HepG2 (cell line): Measurements from ENCODE around the gene MMP10. TPM values are rescaled to one million over a fixed set of nuclear protein-coding genes. Genes with fewer than 3 reads are reported as not detected.

Experiments
- ATAC-seq: fragments of 200-7000 bp; cut with Tn5 transposase; 3 replicates; pipeline ENCODE4 v1.9.1; 2020; ENCODE audit warnings: mild to moderate bottlenecking, moderate library complexity
- BruUV-seq: library from RNA; stranded (reverse); fragments of 400-500 nt; replicated peaks from 2 replicates; lab custom pipeline; 2021; lab: Mats Ljungman, UMichigan
- CTCF ChIA-PET: fragments of 300-600 bp; formaldehyde crosslinking; extraction: SDS; loops from one replicate; lab custom pipeline; 2021; ENCODE audit warnings: low total read pairs, inconsistent platforms, low intra/inter-chr PET ratio; lab: Yijun Ruan, JAX
- POLR2A ChIA-PET: fragments of 350-600 bp; sonication (Branson Sonifier 250); formaldehyde crosslinking; loops from one replicate; lab custom pipeline; 2020; ENCODE audit warnings: antibody characterized with exemption, inconsistent platforms; lab: Yijun Ruan, JAX
- DNase-seq: peaks from one replicate; pipeline ENCODE4 v3.0.0-alpha.2; 2015; ENCODE audit warnings: low spot score
- FAIRE-seq: peaks from 3 replicates; lab custom pipeline; 2011; peaks lifted over from hg19 to GRCh38; lab: Jason Lieb, UNC
- H2AFZ ChIP-seq: one replicate; pipeline ENCODE4 v1.6.1; 2011; ENCODE audit warnings: low read length, inconsistent platforms
- H3K27ac ChIP-seq: fragments of 300-600 bp; 3 replicates; pipeline ENCODE4 v1.8.0; 2011; ENCODE audit warnings: mixed run types, mild to moderate bottlenecking, mixed read lengths, low read length, inconsistent platforms; ENCODE audit not compliant: insufficient read depth; ENCODE audit errors: extremely low read length
- H3K27me3 ChIP-seq, 2 experiments: fragments of 200-600 bp in 1 of 2; 2 replicates in 1 of 2; 3 replicates in 1 of 2; pipeline versions ENCODE4 v1.6.0 to v1.8.0; 2011; ENCODE audit warnings: low read length in 2 of 2, mild to moderate bottlenecking in 2 of 2, moderate library complexity in 2 of 2, inconsistent platforms in 1 of 2; ENCODE audit not compliant: insufficient read depth in 2 of 2, control insufficient read depth in 1 of 2
- H3K36me3 ChIP-seq, 2 experiments: fragments of 200-600 bp in 1 of 2; replicated peaks in 1 of 2; 2 replicates in 1 of 2; 3 replicates in 1 of 2; pipeline versions ENCODE4 v1.5.1 to v1.8.0; 2011; ENCODE audit warnings: low read length in 2 of 2, inconsistent platforms in 1 of 2; ENCODE audit not compliant: insufficient read depth in 2 of 2, control insufficient read depth in 1 of 2
- H3K4me1 ChIP-seq: 2 replicates; pipeline ENCODE4 v1.5.1; 2012; ENCODE audit warnings: low read length, inconsistent platforms; ENCODE audit not compliant: insufficient read depth
- H3K4me2 ChIP-seq: 2 replicates; pipeline ENCODE4 v1.6.0; 2011; ENCODE audit warnings: low read depth, low read length, inconsistent platforms
- H3K4me3 ChIP-seq, 3 experiments: fragments of 200-600 bp in 1 of 3; sonication (generic), shearing (Covaris generic) in 1 of 3; replicated peaks in 1 of 3; 2 replicates each; pipeline ENCODE4 v1.5.1; 2011 to 2016; ENCODE audit warnings: low read length in 3 of 3, inconsistent platforms in 2 of 3, low read depth in 2 of 3, mild to moderate bottlenecking in 2 of 3, control low read depth in 1 of 3, mixed read lengths in 1 of 3; ENCODE audit not compliant: insufficient read depth in 1 of 3
- H3K79me2 ChIP-seq: one replicate; pipeline ENCODE4 v1.6.1; 2011; ENCODE audit warnings: low read length, inconsistent platforms; ENCODE audit not compliant: insufficient read depth
- H3K9ac ChIP-seq: 2 replicates; pipeline ENCODE4 v1.6.0; 2011; ENCODE audit warnings: mild to moderate bottlenecking, low read depth, low read length, inconsistent platforms; ENCODE audit not compliant: insufficient read depth
- H3K9me3 ChIP-seq: 2 replicates; pipeline ENCODE4 v1.5.1; 2012; ENCODE audit warnings: mild to moderate bottlenecking, low read length
- H4K20me1 ChIP-seq: 2 replicates; pipeline ENCODE4 v1.6.0; 2011; ENCODE audit warnings: inconsistent platforms, mild to moderate bottlenecking, low read length, moderate library complexity; ENCODE audit not compliant: insufficient read depth
- DR1 ChIP-seq: sonication (generic); formaldehyde crosslinking; IDR thresholded peaks from 2 replicates; pipeline ENCODE4 v1.8.0; 2021; ENCODE audit warnings: mild to moderate bottlenecking, missing genetic modification reagents, inconsistent platforms
- NCOA1 ChIP-seq: sonication (generic); formaldehyde crosslinking; IDR thresholded peaks from 2 replicates; pipeline ENCODE4 v1.9.0; 2021; ENCODE audit warnings: missing genetic modification reagents
- ONECUT2 ChIP-seq: sonication (generic); formaldehyde crosslinking; IDR thresholded peaks from 2 replicates; pipeline ENCODE4 v1.4.0; 2020; ENCODE audit warnings: missing genetic modification reagents
- PATZ1 ChIP-seq: sonication (generic); formaldehyde crosslinking; IDR thresholded peaks from 2 replicates; pipeline ENCODE4 v1.4.0; 2020; ENCODE audit warnings: missing genetic modification reagents
- SSRP1 ChIP-seq: IDR thresholded peaks from 2 replicates; pipeline ENCODE4 v1.6.1; 2016; ENCODE audit warnings: control low read depth
- TBX3 ChIP-seq: fragments of 450-650 bp; IDR thresholded peaks from 2 replicates; pipeline ENCODE4 v1.6.1; 2017; ENCODE audit warnings: antibody characterized with exemption, mild to moderate bottlenecking, inconsistent platforms, borderline replicate concordance
- ZIK1 ChIP-seq: sonication (generic); formaldehyde crosslinking; IDR thresholded peaks from 2 replicates; pipeline ENCODE4 v1.5.0; 2020; ENCODE audit warnings: mild to moderate bottlenecking, low read depth, missing genetic modification reagents, borderline replicate concordance
- ZNF280D ChIP-seq: sonication (generic); formaldehyde crosslinking; IDR thresholded peaks from 2 replicates; pipeline ENCODE4 v1.5.1; 2020; ENCODE audit warnings: mild to moderate bottlenecking, missing genetic modification reagents
- ZNF432 ChIP-seq: sonication (generic); formaldehyde crosslinking; IDR thresholded peaks from 2 replicates; pipeline ENCODE4 v1.5.0; 2020; ENCODE audit warnings: missing genetic modification reagents, mild to moderate bottlenecking, borderline replicate concordance
- ZNF441 ChIP-seq: sonication (generic); formaldehyde crosslinking; IDR thresholded peaks from 2 replicates; pipeline ENCODE4 v1.7.0; 2021; ENCODE audit warnings: missing genetic modification reagents, borderline replicate concordance
- ZNF674 ChIP-seq: sonication (generic); formaldehyde crosslinking; IDR thresholded peaks from 2 replicates; pipeline ENCODE4 v1.5.0; 2020; ENCODE audit warnings: low read depth, mild to moderate bottlenecking, missing genetic modification reagents
- ZNF720 ChIP-seq: sonication (generic); formaldehyde crosslinking; IDR thresholded peaks from 2 replicates; pipeline ENCODE4 v1.4.0; 2020; ENCODE audit warnings: missing genetic modification reagents
- ZNF780A ChIP-seq: sonication (generic); formaldehyde crosslinking; IDR thresholded peaks from 2 replicates; pipeline ENCODE4 v1.8.0; 2022; ENCODE audit warnings: mild to moderate bottlenecking, missing genetic modification reagents, moderate library complexity
- ZNF788 ChIP-seq: sonication (generic); formaldehyde crosslinking; IDR thresholded peaks from 2 replicates; pipeline ENCODE4 v1.5.0; 2020; ENCODE audit warnings: mild to moderate bottlenecking, missing genetic modification reagents, borderline replicate concordance
- in situ Hi-C: cut with HindIII; loops from 2 replicates; pipeline ENCODE4 v1.10.0; 2017; ENCODE audit warnings: low pct_unique_long_range_greater_than_20kb; ENCODE audit not compliant: extremely low pct_ligation_motif_present
- intact Hi-C: fragments of 100-400 bp; cut with micrococcal nuclease; formaldehyde crosslinking; loops from one replicate; pipeline ENCODE4 v1.10.0; 2022; ENCODE audit not compliant: unreplicated experiment
- polyA plus RNA-seq, 8 experiments: library from polyadenylated mRNA; depleted of rRNA in 3 of 8; stranded (reverse) in 7 of 8; unstranded in 1 of 8; fragments of >200 nt; fragmentation: Illumina TruSeq in 4 of 8; extraction: Trizol in 4 of 8; gene quantifications; 2 replicates each; pipeline versions ENCODE4 v1.2.1 to v1.2.3, GENCODE V29; 2011 to 2016; ENCODE audit warnings: low read depth in 4 of 8, missing spikeins in 1 of 8, mixed read lengths in 1 of 8; ENCODE audit not compliant: insufficient read depth in 1 of 8
- total RNA-seq, 5 experiments: library from RNA; depleted of rRNA; stranded (reverse); fragments of >200 nt; fragmentation: Illumina TruSeq; extraction: Trizol; gene quantifications; 2 replicates each; pipeline ENCODE4 v1.2.3, GENCODE V29; 2016; ENCODE audit warnings: low read depth in 1 of 5
- TF ChIP-seq, protein P1 (sequence below): sonication (generic); formaldehyde crosslinking; IDR thresholded peaks from 2 replicates; pipeline ENCODE4 v1.8.1; 2023; ENCODE audit warnings: missing genetic modification reagents, inconsistent platforms, borderline replicate concordance
- TF ChIP-seq, protein P2 (sequence below): sonication (generic); formaldehyde crosslinking; IDR thresholded peaks from 2 replicates; pipeline ENCODE4 v1.4.0; 2020; ENCODE audit warnings: low read depth, mild to moderate bottlenecking, missing genetic modification reagents
- TF ChIP-seq, protein P3 (sequence below): sonication (generic); formaldehyde crosslinking; conservative IDR thresholded peaks from 2 replicates; pipeline ENCODE4 v1.8.1; 2023; ENCODE audit warnings: missing genetic modification reagents

Gene MMP10
- total and polyA plus RNA-seq, 2 of the 13 experiments (the other 11 are each of a cell fraction or from before 2014, with no cell fraction given) = 0.03 TPM; not detected in 1

DNA sequence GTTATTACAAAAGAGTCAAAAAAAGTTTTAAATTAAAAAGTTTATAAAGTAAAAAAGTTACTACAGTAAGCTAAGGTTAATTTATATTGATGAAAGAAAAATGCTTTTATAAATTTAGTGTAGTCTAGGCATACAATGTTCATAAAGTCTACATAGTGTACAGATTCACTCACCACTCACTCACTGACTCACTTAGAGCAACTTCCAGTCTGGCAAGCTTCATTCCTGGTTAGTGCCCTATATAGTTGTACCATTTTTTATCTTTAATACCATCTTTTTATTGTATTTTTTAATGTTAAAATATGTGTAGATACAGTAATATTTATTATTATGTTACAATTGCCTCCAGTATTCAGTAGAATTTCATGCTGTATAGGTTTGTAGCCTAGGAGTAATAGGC lies 2.6 kb upstream of the MMP10 start:
- Histone ChIP-seq H2AFZ (no peak overlapping the region), H3K4me3 (no peak overlapping the region), H3K79me2 (no peaks in the 10 kb centered on the region), H3K27ac (no peak overlapping the region), H3K36me3 (no peaks in the 10 kb centered on the region), H3K9ac (no peak overlapping the region), H3K4me2 (no peak overlapping the region), H3K27me3 (no peaks in the 10 kb centered on the region), H3K4me1 (no peaks in the 10 kb centered on the region), H3K9me3 (no peaks in the 10 kb centered on the region), H4K20me1 (no peaks in the 10 kb centered on the region)
- intact Hi-C loops = no loop called here
- no TSS peak for BruUV-seq
- ChIA-PET CTCF (no interaction called here), POLR2A (no interaction called here)
- ATAC-seq = no peak
- no peak for FAIRE-seq
- DNase-seq = no peak
- in situ Hi-C loops = no loop called here
- TF ChIP-seq ZNF432 (CRISPR knock-in tag) (no peak), ZNF674 (no peak), NCOA1 (CRISPR knock-in tag) (no peak), TBX3 (no peak), DR1 (CRISPR knock-in tag) (no peak), ZNF720 (CRISPR knock-in tag) (no peak), PATZ1 (CRISPR knock-in tag) (no peak), ZIK1 (no peak), ZNF280D (CRISPR knock-in tag) (no peak), ZNF780A (CRISPR knock-in tag) (no peak), ZNF788 (CRISPR knock-in tag) (no peak), ZNF441 (no peak), SSRP1 (CRISPR knock-in tag) (no peak), ONECUT2 (CRISPR knock-in tag) (no peak)
- TF ChIP-seq, protein P1, sequence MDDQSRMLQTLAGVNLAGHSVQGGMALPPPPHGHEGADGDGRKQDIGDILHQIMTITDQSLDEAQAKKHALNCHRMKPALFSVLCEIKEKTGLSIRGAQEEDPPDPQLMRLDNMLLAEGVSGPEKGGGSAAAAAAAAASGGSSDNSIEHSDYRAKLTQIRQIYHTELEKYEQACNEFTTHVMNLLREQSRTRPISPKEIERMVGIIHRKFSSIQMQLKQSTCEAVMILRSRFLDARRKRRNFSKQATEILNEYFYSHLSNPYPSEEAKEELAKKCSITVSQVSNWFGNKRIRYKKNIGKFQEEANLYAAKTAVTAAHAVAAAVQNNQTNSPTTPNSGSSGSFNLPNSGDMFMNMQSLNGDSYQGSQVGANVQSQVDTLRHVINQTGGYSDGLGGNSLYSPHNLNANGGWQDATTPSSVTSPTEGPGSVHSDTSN = no peak
- TF ChIP-seq, protein P2, sequence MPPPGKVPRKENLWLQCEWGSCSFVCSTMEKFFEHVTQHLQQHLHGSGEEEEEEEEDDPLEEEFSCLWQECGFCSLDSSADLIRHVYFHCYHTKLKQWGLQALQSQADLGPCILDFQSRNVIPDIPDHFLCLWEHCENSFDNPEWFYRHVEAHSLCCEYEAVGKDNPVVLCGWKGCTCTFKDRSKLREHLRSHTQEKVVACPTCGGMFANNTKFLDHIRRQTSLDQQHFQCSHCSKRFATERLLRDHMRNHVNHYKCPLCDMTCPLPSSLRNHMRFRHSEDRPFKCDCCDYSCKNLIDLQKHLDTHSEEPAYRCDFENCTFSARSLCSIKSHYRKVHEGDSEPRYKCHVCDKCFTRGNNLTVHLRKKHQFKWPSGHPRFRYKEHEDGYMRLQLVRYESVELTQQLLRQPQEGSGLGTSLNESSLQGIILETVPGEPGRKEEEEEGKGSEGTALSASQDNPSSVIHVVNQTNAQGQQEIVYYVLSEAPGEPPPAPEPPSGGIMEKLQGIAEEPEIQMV (CRISPR knock-in tag) = no peak
- TF ChIP-seq, protein P3, sequence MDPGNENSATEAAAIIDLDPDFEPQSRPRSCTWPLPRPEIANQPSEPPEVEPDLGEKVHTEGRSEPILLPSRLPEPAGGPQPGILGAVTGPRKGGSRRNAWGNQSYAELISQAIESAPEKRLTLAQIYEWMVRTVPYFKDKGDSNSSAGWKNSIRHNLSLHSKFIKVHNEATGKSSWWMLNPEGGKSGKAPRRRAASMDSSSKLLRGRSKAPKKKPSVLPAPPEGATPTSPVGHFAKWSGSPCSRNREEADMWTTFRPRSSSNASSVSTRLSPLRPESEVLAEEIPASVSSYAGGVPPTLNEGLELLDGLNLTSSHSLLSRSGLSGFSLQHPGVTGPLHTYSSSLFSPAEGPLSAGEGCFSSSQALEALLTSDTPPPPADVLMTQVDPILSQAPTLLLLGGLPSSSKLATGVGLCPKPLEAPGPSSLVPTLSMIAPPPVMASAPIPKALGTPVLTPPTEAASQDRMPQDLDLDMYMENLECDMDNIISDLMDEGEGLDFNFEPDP = no peak
